A549 (cell line): ENCODE data around the gene CCDC150.

Experiments used
- BHLHE40 ChIP-seq: IDR thresholded peaks from 2 replicates; pipeline ENCODE4 v1.6.1; 2012; ENCODE audit warnings: low read depth, low read length, inconsistent platforms
- CBX2 ChIP-seq: fragments of 200-600 bp; sonication (generic); IDR thresholded peaks from 2 replicates; pipeline ENCODE4 v1.6.1; 2016; ENCODE audit warnings: low read depth, mild to moderate bottlenecking, borderline replicate concordance
- CEBPB ChIP-seq, 2 experiments: fragments of >200 bp in 1 of 2; sonication (Bioruptor Twin) in 1 of 2; formaldehyde crosslinking in 1 of 2; IDR thresholded peaks; 2 replicates each; pipeline ENCODE4 v1.6.1; 2012 to 2016
- CHD4 ChIP-seq: fragments of 200-600 bp; sonication (generic); IDR thresholded peaks from 2 replicates; pipeline ENCODE4 v1.6.1; 2016; ENCODE audit warnings: antibody characterized with exemption, mild to moderate bottlenecking, borderline replicate concordance
- CTCF ChIP-seq: fragments of >200 bp; sonication (Bioruptor Twin); formaldehyde crosslinking; IDR thresholded peaks from 3 replicates; pipeline ENCODE4 v1.5.1; 2016
- ELK1 ChIP-seq: fragments of 150-350 bp; IDR thresholded peaks from 2 replicates; pipeline ENCODE4 v1.6.1; 2014; ENCODE audit warnings: low read depth, mild to moderate bottlenecking, low read length
- ESRRA ChIP-seq: fragments of 150-350 bp; IDR thresholded peaks from 2 replicates; pipeline ENCODE4 v1.6.1; 2014; ENCODE audit warnings: mild to moderate bottlenecking, low read length, borderline replicate concordance
- FOSB ChIP-seq: fragments of 250-450 bp; sonication (Bioruptor Pico); IDR thresholded peaks from 2 replicates; pipeline ENCODE4 v1.5.0; 2020; ENCODE audit warnings: mild to moderate bottlenecking, moderate library complexity
- PBX3 ChIP-seq: IDR thresholded peaks from 2 replicates; pipeline ENCODE4 v1.6.1; 2012
- POLR2A ChIP-seq: IDR thresholded peaks from 2 replicates; pipeline ENCODE4 v1.6.1; 2012; ENCODE audit warnings: mild to moderate bottlenecking, low read length
- REST ChIP-seq: fragments of 200-600 bp; sonication (generic); IDR thresholded peaks from 2 replicates; pipeline ENCODE4 v1.6.1; 2016; ENCODE audit warnings: antibody characterized with exemption, mild to moderate bottlenecking, moderate library complexity
- USF2 ChIP-seq: fragments of 450-650 bp; IDR thresholded peaks from 2 replicates; pipeline ENCODE4 v1.6.1; 2014; ENCODE audit warnings: antibody characterized with exemption

GRCh38 chr2:196745711-196746110 lies 106.2 kb downstream of the CCDC150 start:
- TF ChIP-seq CTCF (no peak), PBX3 (no peak), CBX2 (no peak), CHD4 (no peak), CEBPB (IDR thresholded peaks at IDR 0.05) (no peak), USF2 (no peak), BHLHE40 (no peak), REST (no peak), FOSB (no peak), POLR2A (no peak), ELK1 (no peak), ESRRA (no peak)
